Mesendoderm (in vitro differentiated cells): Measurements from ENCODE around the gene ZNF334.

Source experiments
- DNase-seq: peaks from one replicate; pipeline ENCODE4 v3.0.0; 2013
- H2AK5ac ChIP-seq: 2 replicates; pipeline ENCODE4 v1.6.1; 2013; ENCODE audit warnings: low read length, inconsistent platforms
- H2BK120ac ChIP-seq: 2 replicates; pipeline ENCODE4 v1.6.1; 2013; ENCODE audit warnings: low read depth, mild to moderate bottlenecking, low read length, moderate library complexity, mixed read lengths
- H2BK15ac ChIP-seq: replicated peaks from 2 replicates; pipeline ENCODE4 v1.6.1; 2013; ENCODE audit warnings: low read depth, mild to moderate bottlenecking, moderate library complexity
- H2BK5ac ChIP-seq: 2 replicates; pipeline ENCODE4 v1.6.1; 2013; ENCODE audit warnings: low read length, inconsistent platforms
- H3K18ac ChIP-seq: 2 replicates; pipeline ENCODE4 v1.6.1; 2013; ENCODE audit warnings: mild to moderate bottlenecking, low read length, mixed read lengths
- H3K23ac ChIP-seq: one replicate; pipeline ENCODE4 v1.6.1; 2013; ENCODE audit warnings: low read length
- H3K27ac ChIP-seq: 2 replicates; pipeline ENCODE4 v1.5.1; 2013; ENCODE audit warnings: low read depth, mild to moderate bottlenecking, inconsistent platforms, low read length, moderate library complexity
- H3K27me3 ChIP-seq: 2 replicates; pipeline ENCODE4 v1.6.1; 2013; ENCODE audit warnings: low read length, control low read depth, mild to moderate bottlenecking, inconsistent platforms; ENCODE audit not compliant: insufficient read depth, poor library complexity
- H3K36me3 ChIP-seq: 2 replicates; pipeline ENCODE4 v1.6.1; 2013; ENCODE audit warnings: low read length, inconsistent platforms; ENCODE audit not compliant: control insufficient read depth, insufficient read depth
- H3K4ac ChIP-seq: one replicate; pipeline ENCODE4 v1.6.1; 2013; ENCODE audit warnings: low read depth, mild to moderate bottlenecking, low read length, moderate library complexity
- H3K4me1 ChIP-seq: 2 replicates; pipeline ENCODE4 v1.6.1; 2013; ENCODE audit warnings: low read depth, low read length, inconsistent platforms; ENCODE audit not compliant: control insufficient read depth
- H3K4me2 ChIP-seq: 2 replicates; pipeline ENCODE4 v1.6.1; 2013; ENCODE audit warnings: low read length
- H3K4me3 ChIP-seq: 2 replicates; pipeline ENCODE4 v1.5.1; 2013; ENCODE audit warnings: mild to moderate bottlenecking, low read length
- H3K56ac ChIP-seq: one replicate; pipeline ENCODE4 v1.6.1; 2013; ENCODE audit warnings: low read length
- H3K79me1 ChIP-seq: 2 replicates; pipeline ENCODE4 v1.6.1; 2013; ENCODE audit warnings: low read length, inconsistent platforms
- H3K79me2 ChIP-seq: 2 replicates; pipeline ENCODE4 v1.6.1; 2013; ENCODE audit warnings: mild to moderate bottlenecking, low read length; ENCODE audit not compliant: control insufficient read depth, insufficient read depth
- H3K9ac ChIP-seq: 2 replicates; pipeline ENCODE4 v1.6.1; 2013; ENCODE audit warnings: low read length, inconsistent platforms
- H4K5ac ChIP-seq: one replicate; pipeline ENCODE4 v1.6.1; 2013; ENCODE audit warnings: low read length
- H4K8ac ChIP-seq: one replicate; pipeline ENCODE4 v1.6.1; 2013; ENCODE audit warnings: low read depth, mild to moderate bottlenecking, control low read depth, low read length, moderate library complexity
- WGBS: extraction: QIAGEN DNeasy Blood & Tissue Kit; methylation state at CpG from one replicate; pipeline ENCODE4 v1.1.7; 2013; ENCODE audit warnings: low lambda C conversion rate, missing lambda C conversion rate; ENCODE audit not compliant: insufficient coverage; ENCODE audit errors: extremely low coverage; 5-methylcytosine and 5-hydroxymethylcytosine counted together

ZNF334 gene

DNA sequence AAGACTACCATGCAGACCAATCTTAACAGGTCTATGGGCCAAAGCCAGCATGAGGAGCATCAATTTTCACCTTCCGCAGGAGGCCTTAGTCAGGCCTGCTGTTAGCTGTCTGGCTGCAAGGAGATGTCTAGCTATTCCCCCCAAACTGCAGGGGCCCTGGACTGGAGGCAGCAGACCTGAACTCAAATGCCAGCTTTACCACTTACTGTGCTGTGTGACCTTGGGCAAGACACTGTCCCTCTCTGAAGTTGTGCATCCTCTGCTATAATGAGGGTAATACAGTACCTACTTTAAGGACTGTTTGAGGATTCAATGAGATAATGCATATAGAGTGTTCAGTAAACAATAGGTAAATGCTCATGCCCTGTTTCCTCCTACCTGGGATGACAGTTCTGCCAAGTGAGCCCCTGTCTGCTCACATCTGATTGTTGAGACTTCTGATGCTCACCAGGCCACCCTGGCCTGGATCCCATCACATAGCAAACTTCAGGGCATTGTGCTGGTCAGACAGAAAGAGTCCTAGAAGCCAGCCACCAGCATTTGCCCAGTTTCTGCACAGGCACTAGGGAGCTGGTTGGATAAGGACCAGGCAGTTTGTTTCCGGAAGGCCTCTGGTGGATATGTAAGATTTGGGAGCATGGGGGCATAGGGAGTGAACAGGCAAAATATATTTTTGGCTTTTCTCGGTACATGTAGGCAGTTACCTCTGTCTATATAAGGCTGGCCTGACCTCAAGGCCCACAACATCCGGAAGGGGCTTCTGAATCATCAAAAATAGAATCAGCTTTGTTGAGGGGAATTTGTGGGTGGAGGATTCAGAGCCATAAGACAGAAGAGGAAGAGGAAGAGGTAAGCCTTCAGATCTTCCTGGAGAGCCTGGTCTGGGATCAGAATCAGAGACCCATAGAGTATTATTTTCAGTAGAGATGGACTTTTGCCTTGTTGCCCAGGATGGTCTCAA, 39.4 kb upstream of the ZNF334 start:
- H2BK5ac ChIP-seq, result no peak overlapping the region
- H3K4me2 ChIP-seq, result no peak overlapping the region
- no peaks in the 10 kb centered on the region for H3K27me3 ChIP-seq
- H2BK15ac ChIP-seq, result no peak overlapping the region
- no peak overlapping the region for H3K9ac ChIP-seq
- no peak overlapping the region for H4K8ac ChIP-seq
- no peak overlapping the region for H3K23ac ChIP-seq
- H3K36me3 ChIP-seq, result no peaks in the 10 kb centered on the region
- no peak overlapping the region for H3K56ac ChIP-seq
- H3K27ac ChIP-seq, result no peak overlapping the region
- no peak overlapping the region for H3K4me3 ChIP-seq
- H2AK5ac ChIP-seq, result no peak overlapping the region
- no CpG with 5 or more reads among the region's 4 CpGs for WGBS
- DNase-seq, result peak; percentile 20
- H3K4me1 ChIP-seq, result peaks cover 2% of the 10 kb centered on the region
- H2BK120ac ChIP-seq, result no peak overlapping the region
- H3K79me1 ChIP-seq, result no peaks in the 10 kb centered on the region
- no peaks in the 10 kb centered on the region for H3K79me2 ChIP-seq
- H3K18ac ChIP-seq, result no peak overlapping the region
- H4K5ac ChIP-seq, result no peak overlapping the region
- H3K4ac ChIP-seq, result no peak overlapping the region

GRCh38 chr20:46551522-46552381, 38.4 kb upstream of the ZNF334 start:
- no peak overlapping the region for H3K23ac ChIP-seq
- no peak overlapping the region for H2BK15ac ChIP-seq
- H3K4me1 ChIP-seq, result peaks cover 2% of the 10 kb centered on the region
- peak overlapping the region; percentile 61 for H3K56ac ChIP-seq
- no peaks in the 10 kb centered on the region for H3K27me3 ChIP-seq
- no peak overlapping the region for H4K5ac ChIP-seq
- H3K4me2 ChIP-seq, result no peak overlapping the region
- H3K27ac ChIP-seq, result no peak overlapping the region
- H3K18ac ChIP-seq, result no peak overlapping the region
- H2BK5ac ChIP-seq, result no peak overlapping the region
- WGBS, result no CpG with 5 or more reads among the region's 12 CpGs
- H4K8ac ChIP-seq, result no peak overlapping the region
- no peak overlapping the region for H2BK120ac ChIP-seq
- DNase-seq, result peak; percentile 34
- H3K9ac ChIP-seq, result peak overlapping the region; percentile 23
- no peaks in the 10 kb centered on the region for H3K79me2 ChIP-seq
- no peaks in the 10 kb centered on the region for H3K36me3 ChIP-seq
- H3K4me3 ChIP-seq, result no peak overlapping the region
- no peaks in the 10 kb centered on the region for H3K79me1 ChIP-seq
- no peak overlapping the region for H3K4ac ChIP-seq
- H2AK5ac ChIP-seq, result no peak overlapping the region

DNA sequence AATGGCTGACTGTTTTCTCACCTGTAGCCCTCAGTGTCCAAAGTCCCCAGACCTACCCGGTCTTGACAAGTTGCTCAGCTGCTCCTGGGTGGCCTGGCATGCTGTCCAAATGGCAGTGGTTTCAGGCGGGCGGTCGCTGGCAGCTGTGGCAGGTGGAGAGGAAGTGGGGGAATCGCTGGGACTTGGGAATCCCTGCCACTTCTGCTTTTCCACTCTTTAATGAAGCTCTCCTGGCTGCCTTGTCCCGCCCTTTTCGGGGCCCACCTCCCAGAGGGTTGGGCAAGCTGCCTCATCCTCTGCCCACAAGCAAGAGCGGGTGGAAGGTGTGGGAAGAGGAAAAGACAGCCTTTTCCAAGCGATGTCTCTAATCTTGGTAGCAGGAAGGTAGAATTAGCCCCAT, 37.1 kb upstream of the ZNF334 start, which contains the start of gene OCSTAMP:
Gene OCSTAMP, minus strand, starts transcription at position 194 of the 400 bp plus-strand sequence. Its CDS starts 94 bp downstream, at position 100.
- no CpG with 5 or more reads among the region's 9 CpGs for WGBS
- Histone ChIP-seq H3K9ac (no peak within 1 kb of the TSS), H2AK5ac (no peak within 1 kb of the TSS), H3K18ac (no peak within 1 kb of the TSS), H4K5ac (no peak within 1 kb of the TSS), H3K4me3 (no peak within 1 kb of the TSS), H3K4ac (no peak within 1 kb of the TSS), H3K79me1 (no peaks in the 10 kb centered on the region), H4K8ac (no peak within 1 kb of the TSS), H2BK120ac (no peak within 1 kb of the TSS), H2BK5ac (no peak within 1 kb of the TSS), H3K4me2 (no peak within 1 kb of the TSS), H3K79me2 (no peaks in the 10 kb centered on the region), H3K27me3 (no peaks in the 10 kb centered on the region), H3K4me1 (peaks cover 2% of the 10 kb centered on the region), H2BK15ac (no peak within 1 kb of the TSS), H3K56ac (no peak within 1 kb of the TSS), H3K27ac (no peak within 1 kb of the TSS), H3K23ac (no peak within 1 kb of the TSS), H3K36me3 (no peaks in the 10 kb centered on the region)
- no peak for DNase-seq

GRCh38 chr20:46549188-46549972, 36.0 kb upstream of the ZNF334 start:
- Histone ChIP-seq H4K8ac (no peak overlapping the region), H2BK120ac (no peak overlapping the region), H3K27ac (no peak overlapping the region), H3K79me2 (no peaks in the 10 kb centered on the region), H3K4me1 (peaks cover 2% of the 10 kb centered on the region), H3K4ac (no peak overlapping the region), H3K18ac (no peak overlapping the region), H3K9ac (no peak overlapping the region), H3K56ac (no peak overlapping the region), H3K27me3 (no peaks in the 10 kb centered on the region), H2AK5ac (no peak overlapping the region), H2BK5ac (no peak overlapping the region), H3K4me2 (no peak overlapping the region), H3K36me3 (no peaks in the 10 kb centered on the region), H2BK15ac (no peak overlapping the region), H4K5ac (no peak overlapping the region), H3K79me1 (no peaks in the 10 kb centered on the region), H3K23ac (no peak overlapping the region), H3K4me3 (no peak overlapping the region)
- no peak for DNase-seq
- WGBS, result no CpG with 5 or more reads among the region's 4 CpGs

GRCh38 chr20:46548688-46549087, 35.3 kb upstream of the ZNF334 start:
- Histone ChIP-seq H3K27ac (no peak overlapping the region), H3K36me3 (no peaks in the 10 kb centered on the region), H3K27me3 (no peaks in the 10 kb centered on the region), H3K4me3 (no peak overlapping the region), H4K8ac (no peak overlapping the region), H2BK120ac (no peak overlapping the region), H3K23ac (no peak overlapping the region), H3K4ac (no peak overlapping the region), H4K5ac (no peak overlapping the region), H3K79me2 (no peaks in the 10 kb centered on the region), H2BK15ac (no peak overlapping the region), H3K4me1 (peaks cover 2% of the 10 kb centered on the region), H2AK5ac (no peak overlapping the region), H3K18ac (no peak overlapping the region), H3K56ac (no peak overlapping the region), H3K4me2 (no peak overlapping the region), H2BK5ac (no peak overlapping the region), H3K9ac (no peak overlapping the region), H3K79me1 (no peaks in the 10 kb centered on the region)
- DNase-seq, result no peak
- no CpG with 5 or more reads among the region's 5 CpGs for WGBS
